A549 (cell line): Measurements from ENCODE around the gene HNRNPH1. TPM values are rescaled to one million over a fixed set of nuclear protein-coding genes. Genes with fewer than 3 reads are reported as not detected.

Source experiments
- ATAC-seq, 2 experiments: fragments of 200-7000 bp in 1 of 2; fragments of >200 bp in 1 of 2; cut with Nextera tagmentation in 1 of 2; cut with Tn5 transposase in 1 of 2; 3 replicates each; pipeline versions ENCODE4 v1.8.0 to v1.9.1; 2018 to 2020; ENCODE audit warnings: mild to moderate bottlenecking in 1 of 2, moderate library complexity in 1 of 2
- CTCF ChIA-PET: fragments of 300-600 bp; sonication (Branson Sonifier 250); formaldehyde crosslinking; extraction: SDS; loops from one replicate; lab custom pipeline; 2021; ENCODE audit warnings: antibody characterized with exemption, inconsistent platforms; lab: Yijun Ruan, JAX
- POLR2A ChIA-PET: fragments of 350-600 bp; formaldehyde crosslinking; extraction: SDS; loops from one replicate; lab custom pipeline; 2021; ENCODE audit warnings: antibody characterized with exemption, inconsistent platforms; lab: Yijun Ruan, JAX
- DNase-seq, 2 experiments: peaks; one replicate each; pipeline versions ENCODE4 v3.0.0 to v3.0.0-alpha.2; 2011 to 2016; ENCODE audit warnings: low read depth in 1 of 2, low spot score in 1 of 2
- FAIRE-seq: peaks from 2 replicates; lab custom pipeline; 2011; peaks lifted over from hg19 to GRCh38; lab: Jason Lieb, UNC
- H3K27ac ChIP-seq, 2 experiments: fragments of >200 bp; sonication (Bioruptor Twin); formaldehyde crosslinking; 3 replicates each; pipeline ENCODE4 v1.5.1; 2016 to 2017
- H3K4me1 ChIP-seq: fragments of >200 bp; sonication (Bioruptor Twin); formaldehyde crosslinking; 3 replicates; pipeline ENCODE4 v1.6.1; 2016
- H3K4me2 ChIP-seq: fragments of >200 bp; sonication (Bioruptor Twin); formaldehyde crosslinking; 3 replicates; pipeline ENCODE4 v1.6.1; 2016
- H3K4me3 ChIP-seq: fragments of >200 bp; sonication (Bioruptor Twin); formaldehyde crosslinking; 3 replicates; pipeline ENCODE4 v1.5.1; 2016
- H3K9me3 ChIP-seq: fragments of >200 bp; sonication (Bioruptor Twin); formaldehyde crosslinking; 3 replicates; pipeline ENCODE4 v1.6.1; 2016
- CEBPB ChIP-seq, 2 experiments: fragments of >200 bp in 1 of 2; sonication (Bioruptor Twin) in 1 of 2; formaldehyde crosslinking in 1 of 2; IDR thresholded peaks; 2 replicates each; pipeline ENCODE4 v1.6.1; 2012 to 2016
- E2F6 ChIP-seq: IDR thresholded peaks from 2 replicates; pipeline ENCODE4 v1.6.1; 2012; ENCODE audit warnings: low read depth, borderline replicate concordance
- EHMT2 ChIP-seq: fragments of 200-600 bp; sonication (generic); IDR thresholded peaks from 2 replicates; pipeline ENCODE4 v1.6.1; 2016; ENCODE audit warnings: antibody characterized with exemption, low read depth, mild to moderate bottlenecking, moderate library complexity
- FOSB ChIP-seq: fragments of 250-450 bp; sonication (Bioruptor Pico); IDR thresholded peaks from 2 replicates; pipeline ENCODE4 v1.5.0; 2020; ENCODE audit warnings: mild to moderate bottlenecking, moderate library complexity
- HEYL ChIP-seq: fragments of 250-450 bp; sonication (Bioruptor Pico); IDR thresholded peaks from 2 replicates; pipeline ENCODE4 v1.8.0; 2021; ENCODE audit warnings: mild to moderate bottlenecking, moderate library complexity
- HMGXB4 ChIP-seq: fragments of 250-450 bp; sonication (Bioruptor Pico); IDR thresholded peaks from 2 replicates; pipeline ENCODE4 v1.5.0; 2021; ENCODE audit warnings: mild to moderate bottlenecking, moderate library complexity, borderline replicate concordance
- HOXA7 ChIP-seq: fragments of 250-450 bp; sonication (Bioruptor Pico); IDR thresholded peaks from 2 replicates; pipeline ENCODE4 v1.5.0; 2020; ENCODE audit warnings: mild to moderate bottlenecking, moderate library complexity
- JUN ChIP-seq, 2 experiments: fragments of >200 bp; sonication (Bioruptor Twin); formaldehyde crosslinking; IDR thresholded peaks; 2 replicates in 1 of 2; 3 replicates in 1 of 2; pipeline ENCODE4 v1.6.1; 2016 to 2017
- JUNB ChIP-seq: fragments of >200 bp; sonication (Bioruptor Twin); formaldehyde crosslinking; IDR thresholded peaks from 2 replicates; pipeline ENCODE4 v1.6.1; 2016
- PBX3 ChIP-seq: IDR thresholded peaks from 2 replicates; pipeline ENCODE4 v1.6.1; 2012
- POLR2AphosphoS2 ChIP-seq: conservative IDR thresholded peaks from 2 replicates; pipeline ENCODE4 v1.6.1; 2012; ENCODE audit warnings: low read length, improper control_type of control experiment, inconsistent platforms
- REST ChIP-seq: fragments of 200-600 bp; sonication (generic); IDR thresholded peaks from 2 replicates; pipeline ENCODE4 v1.6.1; 2016; ENCODE audit warnings: antibody characterized with exemption, mild to moderate bottlenecking, moderate library complexity
- SMC3 ChIP-seq: fragments of >200 bp; sonication (Bioruptor Twin); formaldehyde crosslinking; IDR thresholded peaks from 3 replicates; pipeline ENCODE4 v1.6.1; 2018; ENCODE audit warnings: inconsistent platforms
- SREBF2 ChIP-seq: fragments of 450-650 bp; IDR thresholded peaks from 2 replicates; pipeline ENCODE4 v1.6.1; 2014; ENCODE audit warnings: mild to moderate bottlenecking, moderate library complexity
- TFCP2L1 ChIP-seq: fragments of 250-450 bp; sonication (Bioruptor Pico); IDR thresholded peaks from 2 replicates; pipeline ENCODE4 v1.5.0; 2021; ENCODE audit warnings: mild to moderate bottlenecking
- USF2 ChIP-seq: fragments of 450-650 bp; IDR thresholded peaks from 2 replicates; pipeline ENCODE4 v1.6.1; 2014; ENCODE audit warnings: antibody characterized with exemption
- ZSCAN20 ChIP-seq: fragments of 250-450 bp; sonication (Bioruptor Pico); IDR thresholded peaks from 2 replicates; pipeline ENCODE4 v1.8.0; 2022; ENCODE audit warnings: mild to moderate bottlenecking, moderate library complexity
- WGBS: methylation state at CpG from one replicate; pipeline ENCODE4 v1.1.6; 2017; ENCODE audit errors: missing lambda C conversion rate; 5-methylcytosine and 5-hydroxymethylcytosine counted together
- polyA plus RNA-seq, 4 experiments: library from polyadenylated mRNA; depleted of rRNA in 3 of 4; stranded (reverse); fragments of >200 nt; fragmentation: RNase III in 1 of 4; extraction: RNeasy Plus Mini Kit Qiagen cat#74134 plus additional on column Dnase treatment in 1 of 4; gene quantifications; 2 replicates in 3 of 4; 3 replicates in 1 of 4; pipeline ENCODE4 v1.2.3, GENCODE V29; 2011 to 2017

The HNRNPH1 gene
- polyA plus RNA-seq, 2 of the 4 experiments (the other 2 are of a cell fraction) = 688 to 1,576 TPM

GRCh38 chr5:179623906-179624741, 653 bp upstream of the HNRNPH1 start (continued):
- TF ChIP-seq EHMT2 = no peak
- TF ChIP-seq SMC3 = no peak
- TF ChIP-seq E2F6 = 0 out of 2 replicates have a peak, but pooled peaks have one; percentile 17
- TF ChIP-seq ZSCAN20 (CRISPR knock-in tag) = no peak
- TF ChIP-seq HEYL = no peak
- TF ChIP-seq TFCP2L1 (CRISPR knock-in tag) = no peak

- WGBS = 4% methylated on average over 11 of the region's 11 CpGs
- no peak for DNase-seq
- Histone ChIP-seq H3K9me3 (no peaks in the 10 kb centered on the region), H3K4me1 (peaks cover 37% of the 10 kb centered on the region), H3K4me2 (peak overlapping the region; percentile 98), H3K4me3 (peak overlapping the region; percentile 100), H3K27ac (peak overlapping the region; percentile 50 to 98; a peak in 3 of 6 replicates)
- TF ChIP-seq PBX3 = no peak
- peak; percentile 78 for TF ChIP-seq POLR2AphosphoS2
- POLR2A ChIA-PET = interaction anchor here (1.7 to 5.0 kb wide), 2 partner anchors 11 to 1417 kb away, joined by 6 to 125 read pairs; partner anchors contain the start of gene HNRNPAB
- CTCF ChIA-PET = interaction anchor here (0.9 to 3.9 kb wide), 4 partner anchors 10 to 36 kb away, joined by 3 to 26 read pairs (median 4); no protein-coding TSS in a partner anchor
- no peak for FAIRE-seq
- no peak for ATAC-seq
These were observed 1.8 kb downstream of the HNRNPH1 start for GRCh38 chr5:179621551-179622214.

- DNase-seq (no peak), ATAC-seq (no peak), FAIRE-seq (no peak)
- peak overlapping the region; percentile 100 for H3K4me3 ChIP-seq
- TF ChIP-seq HMGXB4 (CRISPR knock-in tag) = 0 out of 2 replicates have a peak, but pooled peaks have one; percentile 8
- TF ChIP-seq SMC3 = no peak
- TF ChIP-seq JUN (IDR thresholded peaks at IDR 0.05) = 0 out of 5 replicates have a peak, but pooled peaks of 1 of the 2 experiments have one; percentile 35
- no peak for TF ChIP-seq FOSB
- peaks cover 46% of the 10 kb centered on the region for H3K4me1 ChIP-seq
- H3K4me2 ChIP-seq = peak overlapping the region; percentile 98
- ChIA-PET POLR2A (interaction anchor here (5.0 kb wide), 1 partner anchor 10 kb away, joined by 125 read pairs; no protein-coding TSS in a partner anchor), CTCF (interaction anchor here (0.9 to 1.6 kb wide), 2 partner anchors 11 to 13 kb away, joined by 3 to 4 read pairs; no protein-coding TSS in a partner anchor)
- H3K27ac ChIP-seq = peak overlapping the region in 1 of 2 experiments; percentile 40; a peak in 2 of 6 replicates
- WGBS = 7% methylated on average over 5 of the region's 5 CpGs
- H3K9me3 ChIP-seq = no peaks in the 10 kb centered on the region
These were observed 2.6 kb downstream of the HNRNPH1 start for GRCh38 chr5:179620703-179621350.

- DNase-seq = no peak
- no peak overlapping the region for H3K27ac ChIP-seq
- H3K9me3 ChIP-seq = no peaks in the 10 kb centered on the region
- H3K4me3 ChIP-seq = peak overlapping the region; percentile 100
- peaks cover 51% of the 10 kb centered on the region for H3K4me1 ChIP-seq
- CTCF ChIA-PET = interaction anchor here (0.9 to 1.6 kb wide), 2 partner anchors 11 to 13 kb away, joined by 3 to 4 read pairs; no protein-coding TSS in a partner anchor
- 0% methylated on average over 3 of the region's 3 CpGs for WGBS
- POLR2A ChIA-PET = interaction anchor here (5.0 kb wide), 1 partner anchor 9 kb away, joined by 125 read pairs; no protein-coding TSS in a partner anchor
- ATAC-seq = no peak
- FAIRE-seq = no peak
- H3K4me2 ChIP-seq = peak overlapping the region; percentile 98
- no peak for TF ChIP-seq REST
- TF ChIP-seq JUNB = no peak
- peak; percentile 67 for TF ChIP-seq USF2
- peak; percentile 47; the same call in 1 of the 2 replicates for TF ChIP-seq HOXA7 (CRISPR knock-in tag)
- TF ChIP-seq ZSCAN20 (CRISPR knock-in tag) = no peak
- no peak for TF ChIP-seq EHMT2
- peak in 1 of 2 experiments; percentile 34; a peak in 1 of 4 replicates for TF ChIP-seq CEBPB (IDR thresholded peaks at IDR 0.05)
- no peak for TF ChIP-seq SREBF2
These were observed 3.2 kb downstream of the HNRNPH1 start for GRCh38 chr5:179620293-179620692.
